GM21825 (cell line): ENCODE data around the gene LLPH.

Source experiments
- ATAC-seq: cut with Tn5 transposase; IDR thresholded peaks from one replicate; pipeline ENCODE4 v1.9.1; 2021; ENCODE audit warnings: mild to moderate bottlenecking, moderate library complexity; ENCODE audit not compliant: unreplicated experiment

The LLPH gene

GRCh38 chr12:66143868-66144267 lies 13.3 kb upstream of the LLPH start:
- ATAC-seq = no peak

- no peak for ATAC-seq
These were observed 12.3 kb upstream of the LLPH start for GRCh38 chr12:66142826-66143225.

GRCh38 chr12:66141299-66141698 lies 10.7 kb upstream of the LLPH start:
- ATAC-seq = no peak

- no peak for ATAC-seq
These were observed 10.2 kb upstream of the LLPH start for GRCh38 chr12:66140731-66141130.

- ATAC-seq = no peak
These were observed 8.8 kb upstream of the LLPH start for GRCh38 chr12:66139328-66139727.

- ATAC-seq = no peak
These were observed 7.4 kb upstream of the LLPH start for GRCh38 chr12:66137937-66138336.

- no peak for ATAC-seq
These were observed 1.9 kb upstream of the LLPH start for GRCh38 chr12:66132408-66132807.

- ATAC-seq = no peak
These were observed 628 bp upstream of the LLPH start for GRCh38 chr12:66131067-66131688.

GRCh38 chr12:66129934-66130266 lies 650 bp downstream of the LLPH start:
- no peak for ATAC-seq

- no peak for ATAC-seq
These were observed 2.9 kb downstream of the LLPH start for GRCh38 chr12:66127650-66128049.

GRCh38 chr12:66120477-66120876 lies 10.1 kb downstream of the LLPH start:
- ATAC-seq = no peak

GRCh38 chr12:66119870-66120241 lies 10.7 kb downstream of the LLPH start:
- ATAC-seq = no peak

GRCh38 chr12:66119229-66119869 lies 11.2 kb downstream of the LLPH start:
- ATAC-seq = no peak

GRCh38 chr12:66118240-66118891 lies 12.2 kb downstream of the LLPH start:
- ATAC-seq = no peak

- no peak for ATAC-seq
These were observed 13.3 kb downstream of the LLPH start for GRCh38 chr12:66117242-66117641.

GRCh38 chr12:66115071-66115600 lies 15.4 kb downstream of the LLPH start:
- no peak for ATAC-seq

- ATAC-seq = no peak
These were observed 17.1 kb downstream of the LLPH start for GRCh38 chr12:66113471-66113870.

GRCh38 chr12:66111605-66112004 lies 18.9 kb downstream of the LLPH start:
- no peak for ATAC-seq

GRCh38 chr12:66109056-66109455 lies 21.5 kb downstream of the LLPH start:
- no peak for ATAC-seq

- no peak for ATAC-seq
These were observed 22.2 kb downstream of the LLPH start for GRCh38 chr12:66108386-66108785.

GRCh38 chr12:66107451-66107915 lies 23.1 kb downstream of the LLPH start:
- peak; percentile 94 for ATAC-seq
